AG04450 (cell line): ENCODE data around the gene RAVER1. TPM values are rescaled to one million over a fixed set of nuclear protein-coding genes. Genes with fewer than 3 reads are reported as not detected.
A peak's percentile ranks its signal among the peaks of the same experiment; 100 is the strongest.

Source experiments
- CTCF ChIA-PET: fragments of 300-600, 350-600 bp; formaldehyde crosslinking; extraction: SDS; loops from one replicate; lab custom pipeline; 2022; ENCODE audit warnings: antibody characterized with exemption, inconsistent platforms; lab: Charles Lee
- POLR2A ChIA-PET: fragments of 350-600 bp; formaldehyde crosslinking; extraction: SDS; loops from one replicate; lab custom pipeline; 2021; ENCODE audit warnings: antibody characterized with exemption, inconsistent platforms; lab: Yijun Ruan, JAX
- DNase-seq: peaks from one replicate; pipeline ENCODE4 v3.0.0-alpha.2; 2011; ENCODE audit warnings: low read depth, low spot score
- H3K27ac ChIP-seq: one replicate; pipeline ENCODE4 v1.5.1; 2012; ENCODE audit warnings: low read depth, low read length, control low read depth
- H3K27me3 ChIP-seq: one replicate; pipeline ENCODE4 v1.6.0; 2012; ENCODE audit warnings: low read length; ENCODE audit not compliant: control insufficient read depth, insufficient read depth
- H3K4me3 ChIP-seq: 2 replicates; pipeline ENCODE4 v1.5.1; 2011; ENCODE audit warnings: mild to moderate bottlenecking, low read depth, low read length, control low read depth
- H3K9me3 ChIP-seq: 2 replicates; pipeline ENCODE4 v1.5.1; 2012; ENCODE audit warnings: low read length; ENCODE audit not compliant: control insufficient read depth, insufficient read depth
- CTCF ChIP-seq: IDR thresholded peaks from 2 replicates; pipeline ENCODE4 v1.5.1; 2011; ENCODE audit warnings: low read depth, low read length, control low read depth, inconsistent platforms
- polyA plus RNA-seq: library from polyadenylated mRNA; depleted of rRNA; stranded (reverse); fragments of >200 nt; gene quantifications from 2 replicates; pipeline ENCODE4 v1.2.3, GENCODE V29; 2011; rRNA removed
- small RNA-seq: library from RNA; depleted of rRNA; stranded (forward); fragments of <200 nt; gene quantifications from one replicate; pipeline ENCODE3, GENCODE V24; 2012; ENCODE audit warnings: low read depth; ENCODE audit not compliant: insufficient read length

Gene RAVER1
- polyA plus RNA-seq, 1 experiment, result 2.2 TPM

GRCh38 chr19:10269333-10270179 lies 63.8 kb downstream of the RAVER1 start:
- no peaks in the 10 kb centered on the region; the same call in 1 of the 2 replicates for H3K9me3 ChIP-seq
- no peak for DNase-seq
- no peaks in the 10 kb centered on the region for H3K27me3 ChIP-seq
- peak; percentile 95 for TF ChIP-seq CTCF
- no peak overlapping the region for H3K4me3 ChIP-seq
- POLR2A ChIA-PET, result interaction anchor here (0.6 to 3.3 kb wide), 7 partner anchors 18 to 119 kb away, joined by 3 to 17 read pairs (median 6); partner anchors contain the start of genes ICAM5 and RAVER1
- CTCF ChIA-PET, result interaction anchor here (0.5 to 5.9 kb wide), 21 partner anchors 10 to 337 kb away, joined by 3 to 85 read pairs (median 4); partner anchors contain the start of genes RAVER1 and TYK2
- H3K27ac ChIP-seq, result no peak overlapping the region

GRCh38 chr19:10268071-10268470 lies 65.3 kb downstream of the RAVER1 start:
- DNase-seq, result no peak
- ChIA-PET CTCF (interaction anchor here (1.5 to 5.9 kb wide), 3 partner anchors 9 to 123 kb away, joined by 13 to 59 read pairs (median 24); no protein-coding TSS in a partner anchor), POLR2A (no interaction called here)
- no peaks in the 10 kb centered on the region for H3K27me3 ChIP-seq
- no peaks in the 10 kb centered on the region; the same call in 1 of the 2 replicates for H3K9me3 ChIP-seq
- H3K4me3 ChIP-seq, result no peak overlapping the region
- no peak for TF ChIP-seq CTCF
- H3K27ac ChIP-seq, result no peak overlapping the region

GRCh38 chr19:10266706-10267105 lies 66.6 kb downstream of the RAVER1 start:
- ChIA-PET CTCF (interaction anchor here (0.5 to 5.9 kb wide), 7 partner anchors 13 to 125 kb away, joined by 3 to 59 read pairs (median 5); no protein-coding TSS in a partner anchor), POLR2A (interaction anchor here (0.7 kb wide), 1 partner anchor 40 kb away, joined by 3 read pairs; no protein-coding TSS in a partner anchor)
- no peak overlapping the region for H3K4me3 ChIP-seq
- no peaks in the 10 kb centered on the region for H3K27me3 ChIP-seq
- no peak overlapping the region for H3K27ac ChIP-seq
- TF ChIP-seq CTCF, result no peak
- DNase-seq, result no peak
- H3K9me3 ChIP-seq, result no peaks in the 10 kb centered on the region; the same call in 1 of the 2 replicates

Small RNAs within 50 kb of the gene (small RNA-seq; reads per million reads assigned to genes)
- not detected for gene AC011511.1
- not detected for gene AC011511.4

Other genes with a start within 250 kb of the RAVER1 start
- gene SHFL, start 247.2 kb downstream of the RAVER1 start, polyA plus RNA-seq, result 25.0 and 25.9 TPM in 2 replicates
- gene ANGPTL6, start 230.9 kb downstream of the RAVER1 start, polyA plus RNA-seq, result 0.09 and 0.11 TPM in 2 replicates
- 11.5 and 13.1 TPM in 2 replicates for gene PPAN, start 227.2 kb downstream of the RAVER1 start, polyA plus RNA-seq
- 1.0 and 2.1 TPM in 2 replicates for gene P2RY11, start 221.8 kb downstream of the RAVER1 start, polyA plus RNA-seq
- gene EIF3G, start 213.6 kb downstream of the RAVER1 start, polyA plus RNA-seq, result 127 and 146 TPM in 2 replicates
- gene DNMT1, start 138.6 kb downstream of the RAVER1 start, polyA plus RNA-seq, result 54.5 and 60.7 TPM in 2 replicates
- 19.7 and 25.1 TPM in 2 replicates for gene S1PR2, start 102.2 kb downstream of the RAVER1 start, polyA plus RNA-seq
- 28.5 and 41.4 TPM in 2 replicates for gene MRPL4, start 81.3 kb downstream of the RAVER1 start, polyA plus RNA-seq
- 40.4 and 57.0 TPM in 2 replicates for gene ICAM1, start 62.4 kb downstream of the RAVER1 start, polyA plus RNA-seq
- 2.5 and 3.3 TPM in 2 replicates for gene ICAM4, start 46.6 kb downstream of the RAVER1 start, polyA plus RNA-seq
- 3.8 and 5.3 TPM in 2 replicates for gene ICAM5, start 43.6 kb downstream of the RAVER1 start, polyA plus RNA-seq
- 0.62 and 0.74 TPM in 2 replicates for gene ZGLP1, start 23.7 kb downstream of the RAVER1 start, polyA plus RNA-seq
- gene FDX2, start 17.5 kb downstream of the RAVER1 start, polyA plus RNA-seq, result 20.8 and 30.0 TPM in 2 replicates
- gene ICAM3, start 6.1 kb upstream of the RAVER1 start, polyA plus RNA-seq, result 6.7 and 10.1 TPM in 2 replicates
- gene TYK2, start 47.0 kb upstream of the RAVER1 start, polyA plus RNA-seq, result 29.1 and 52.8 TPM in 2 replicates
- gene CDC37, start 70.0 kb upstream of the RAVER1 start, polyA plus RNA-seq, result 268 and 340 TPM in 2 replicates
- gene PDE4A, start 87.0 kb upstream of the RAVER1 start, polyA plus RNA-seq, result 2.9 and 5.1 TPM in 2 replicates
- gene KEAP1, start 169.8 kb upstream of the RAVER1 start, polyA plus RNA-seq, result 46.7 and 64.3 TPM in 2 replicates
- 0.10 and 0.11 TPM in 2 replicates for gene S1PR5, start 183.9 kb upstream of the RAVER1 start, polyA plus RNA-seq
- gene ATG4D, start 210.4 kb upstream of the RAVER1 start, polyA plus RNA-seq, result 4.6 and 8.7 TPM in 2 replicates
- 11.1 and 11.3 TPM in 2 replicates for gene KRI1, start 232.5 kb upstream of the RAVER1 start, polyA plus RNA-seq
- gene CDKN2D, start 235.4 kb upstream of the RAVER1 start, polyA plus RNA-seq, result 3.9 and 4.3 TPM in 2 replicates